GM23338 (cell line): ENCODE measurements around the gene SLC2A1. TPM values are rescaled to one million over a fixed set of nuclear protein-coding genes. Genes with fewer than 3 reads are reported as not detected.

Experiments used
- ATAC-seq: fragments of 200-7000 bp; cut with Tn5 transposase; 3 replicates; pipeline ENCODE4 v1.9.1; 2020
- DNase-seq: peaks from one replicate; pipeline ENCODE4 v3.0.0-alpha.2; 2015; ENCODE audit warnings: low spot score
- H2AFZ ChIP-seq: fragments of 200-600 bp; sonication (generic); 2 replicates; pipeline ENCODE4 v1.8.0; 2016; ENCODE audit warnings: antibody characterized with exemption, mild to moderate bottlenecking, moderate library complexity
- H3F3A ChIP-seq: fragments of 200-600 bp; sonication (generic); replicated peaks from 2 replicates; pipeline ENCODE4 v1.8.0; 2017; ENCODE audit warnings: antibody characterized with exemption, mixed run types, low read depth
- H3K27ac ChIP-seq: fragments of 200-600 bp; sonication (generic); 2 replicates; pipeline ENCODE4 v1.6.1; 2016; ENCODE audit warnings: low read depth
- H3K27me3 ChIP-seq: fragments of 200-600 bp; sonication (generic); 2 replicates; pipeline ENCODE4 v1.8.0; 2016; ENCODE audit warnings: mild to moderate bottlenecking, mixed run types, moderate library complexity; ENCODE audit not compliant: insufficient read depth
- H3K36me3 ChIP-seq: fragments of 200-600 bp; sonication (generic); 2 replicates; pipeline ENCODE4 v1.8.0; 2016; ENCODE audit warnings: mild to moderate bottlenecking; ENCODE audit not compliant: insufficient read depth
- H3K4me1 ChIP-seq: fragments of 200-600 bp; sonication (generic); 2 replicates; pipeline ENCODE4 v1.8.0; 2016; ENCODE audit warnings: mild to moderate bottlenecking, moderate library complexity; ENCODE audit not compliant: insufficient read depth
- H3K4me2 ChIP-seq: fragments of 200-600 bp; sonication (generic); 2 replicates; pipeline ENCODE4 v1.7.1; 2017; ENCODE audit warnings: mixed run types
- H3K4me3 ChIP-seq: fragments of 200-600 bp; sonication (generic); 2 replicates; pipeline ENCODE4 v1.6.1; 2016; ENCODE audit warnings: mixed run types
- H3K79me2 ChIP-seq: fragments of 200-600 bp; sonication (generic); replicated peaks from 2 replicates; pipeline ENCODE4 v1.8.0; 2017; ENCODE audit warnings: mild to moderate bottlenecking; ENCODE audit not compliant: insufficient read depth
- H3K9me2 ChIP-seq: fragments of 200-600 bp; sonication (generic); 2 replicates; pipeline ENCODE4 v1.8.0; 2017; ENCODE audit not compliant: insufficient read depth
- H4K20me1 ChIP-seq: fragments of 200-600 bp; sonication (generic); replicated peaks from 2 replicates; pipeline ENCODE4 v1.8.0; 2017; ENCODE audit warnings: mild to moderate bottlenecking; ENCODE audit not compliant: insufficient read depth
- H3K27ac Mint-ChIP-seq: 2 replicates; pipeline ENCODE4 v1.8.0; 2020; ENCODE audit warnings: inconsistent platforms, mild to moderate bottlenecking, moderate library complexity, mixed read lengths
- H3K27me3 Mint-ChIP-seq: 3 replicates; pipeline ENCODE4 v1.8.0; 2022; ENCODE audit warnings: low read depth, mild to moderate bottlenecking, moderate library complexity, mixed read lengths, inconsistent platforms; ENCODE audit not compliant: insufficient read depth, poor library complexity
- H3K36me3 Mint-ChIP-seq: 3 replicates; pipeline ENCODE4 v1.8.0; 2021; ENCODE audit warnings: low read depth, mild to moderate bottlenecking, inconsistent platforms, moderate library complexity, mixed read lengths
- H3K4me1 Mint-ChIP-seq: 3 replicates; pipeline ENCODE4 v1.8.0; 2020; ENCODE audit warnings: mild to moderate bottlenecking, inconsistent platforms, mixed read lengths
- H3K4me3 Mint-ChIP-seq: 3 replicates; pipeline ENCODE4 v1.8.0; 2021; ENCODE audit warnings: moderate library complexity, mild to moderate bottlenecking, inconsistent platforms, mixed read lengths
- H3K9me3 Mint-ChIP-seq: 3 replicates; pipeline ENCODE4 v1.8.0; 2020; ENCODE audit warnings: moderate library complexity, mild to moderate bottlenecking, inconsistent platforms, mixed read lengths
- CREB1 ChIP-seq: fragments of 250-450 bp; sonication (Bioruptor Pico); IDR thresholded peaks from 2 replicates; pipeline ENCODE4 v1.5.0; 2020; ENCODE audit warnings: low read depth, mild to moderate bottlenecking, moderate library complexity
- ETS1 ChIP-seq: IDR thresholded peaks from 2 replicates; pipeline ENCODE4 v1.6.1; 2016; ENCODE audit warnings: antibody characterized with exemption
- EZH2 ChIP-seq: fragments of 200-600 bp; sonication (generic); IDR thresholded peaks from one replicate; pipeline ENCODE4 v1.8.0; 2017; ENCODE audit warnings: antibody characterized with exemption, mild to moderate bottlenecking, low read depth; ENCODE audit not compliant: unreplicated experiment
- JUNB ChIP-seq: IDR thresholded peaks from one replicate; pipeline ENCODE4 v1.6.1; 2016; ENCODE audit warnings: antibody characterized with exemption; ENCODE audit not compliant: unreplicated experiment
- NANOG ChIP-seq: IDR thresholded peaks from 2 replicates; pipeline ENCODE4 v1.6.1; 2016; ENCODE audit warnings: antibody characterized with exemption, borderline replicate concordance
- POLR2AphosphoS5 ChIP-seq: IDR thresholded peaks from 2 replicates; pipeline ENCODE4 v1.6.1; 2016; ENCODE audit warnings: antibody characterized with exemption, low read depth
- REST ChIP-seq: IDR thresholded peaks from one replicate; pipeline ENCODE4 v1.6.1; 2018; ENCODE audit warnings: antibody characterized with exemption; ENCODE audit not compliant: unreplicated experiment
- ZNF114 ChIP-seq: fragments of 250-450 bp; sonication (Bioruptor Pico); IDR thresholded peaks from 2 replicates; pipeline ENCODE4 v1.5.0; 2020; ENCODE audit warnings: mild to moderate bottlenecking, moderate library complexity
- ZNF331 ChIP-seq: fragments of 250-450 bp; sonication (Bioruptor Pico); IDR thresholded peaks from 2 replicates; pipeline ENCODE4 v1.5.0; 2020; ENCODE audit warnings: low read depth, mild to moderate bottlenecking, moderate library complexity
- ZNF462 ChIP-seq: fragments of 250-450 bp; sonication (Bioruptor Pico); IDR thresholded peaks from 2 replicates; pipeline ENCODE4 v1.5.0; 2020; ENCODE audit warnings: mild to moderate bottlenecking, moderate library complexity
- polyA plus RNA-seq: library from polyadenylated mRNA; unstranded; fragments of >200 nt; fragmentation: Nextera tagmentation; extraction: Ambion mirVana; gene quantifications from 2 replicates; pipeline ENCODE4 v1.2.1, GENCODE V29; 2016
- total RNA-seq: library from RNA; depleted of rRNA; stranded (reverse); fragments of >200 nt; shearing (Covaris generic); gene quantifications from 2 replicates; pipeline ENCODE4 v1.2.3, GENCODE V29; 2014

The SLC2A1 gene
- total and polyA plus RNA-seq, 2 experiments from 2014 or later: 66.1 to 305 TPM

DNA sequence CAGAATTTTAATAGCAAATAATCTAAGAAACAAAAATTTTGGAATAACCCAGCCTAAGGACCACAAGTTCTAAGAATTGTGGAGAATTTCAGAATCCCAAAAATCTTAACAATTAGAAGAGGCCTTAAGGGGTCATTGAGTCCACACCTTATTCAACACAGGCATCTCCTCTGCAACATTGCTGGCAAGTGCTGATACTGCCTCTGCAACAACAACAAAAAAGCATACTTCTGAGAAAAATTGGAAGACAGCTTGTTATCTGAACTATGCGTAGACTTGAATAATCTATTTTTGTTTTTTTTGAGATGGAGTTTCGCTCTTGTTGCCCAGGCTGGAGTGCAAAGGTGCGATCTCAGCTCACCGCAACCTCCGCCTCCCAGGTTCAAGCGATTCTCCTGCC lies 24.0 kb upstream of the SLC2A1 start (continued):
- TF ChIP-seq ZNF462 (CRISPR knock-in tag): no peak
- TF ChIP-seq POLR2AphosphoS5: no peak
- TF ChIP-seq NANOG: no peak
- TF ChIP-seq ZNF331 (CRISPR knock-in tag): no peak
- TF ChIP-seq CREB1: no peak
- no peak for TF ChIP-seq EZH2
- TF ChIP-seq ZNF114 (CRISPR knock-in tag): no peak

DNA sequence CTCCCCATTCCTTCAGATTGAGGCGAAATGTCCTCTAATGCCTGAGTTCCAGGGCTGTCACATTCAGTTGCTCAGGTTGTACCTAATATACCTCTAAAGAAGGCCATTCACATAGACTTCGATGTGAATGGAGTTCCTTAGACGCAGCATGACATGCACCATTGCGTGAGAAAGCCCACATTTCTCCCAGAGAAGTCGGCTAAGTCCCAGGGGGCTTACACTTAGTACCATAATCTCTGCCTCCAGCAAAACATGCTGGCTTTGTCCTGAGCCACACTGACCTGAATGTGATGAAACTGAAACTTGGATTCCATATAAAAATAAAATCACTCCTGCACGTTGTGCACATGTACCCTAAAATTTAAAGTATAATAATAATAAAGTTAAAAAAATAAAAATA lies 23.2 kb upstream of the SLC2A1 start:
- Histone ChIP-seq H3F3A (peaks cover 4% of the 10 kb centered on the region; the same call in 1 of the 2 replicates), H3K4me3 (no peak overlapping the region), H3K4me1 (peaks cover 20% of the 10 kb centered on the region), H3K27ac (no peak overlapping the region), H2AFZ (no peak overlapping the region), H3K4me2 (no peak overlapping the region), H3K79me2 (no peaks in the 10 kb centered on the region), H3K36me3 (peaks cover 7% of the 10 kb centered on the region), H3K27me3 (no peaks in the 10 kb centered on the region), H3K9me2 (no peaks in the 10 kb centered on the region; the same call in 1 of the 2 replicates), H4K20me1 (no peaks in the 10 kb centered on the region)
- Mint-ChIP-seq H3K36me3 (peaks cover 49% of the 10 kb centered on the region), H3K4me1 (peaks cover 22% of the 10 kb centered on the region), H3K27ac (no peak overlapping the region), H3K9me3 (no peaks in the 10 kb centered on the region), H3K27me3 (peaks cover 10% of the 10 kb centered on the region), H3K4me3 (no peak overlapping the region)
- DNase-seq (no peak), ATAC-seq (no peak)
- no peak for TF ChIP-seq REST
- TF ChIP-seq JUNB: no peak
- no peak for TF ChIP-seq POLR2AphosphoS5
- no peak for TF ChIP-seq ETS1
